OCI-LY3 (cell line): ENCODE data around the gene LRRC41.

Source experiments
- CTCF ChIP-seq: fragments of 200-600, 300-600 bp; sonication (generic); IDR thresholded peaks from 2 replicates; pipeline ENCODE4 v1.5.1; 2014; ENCODE audit warnings: antibody characterized with exemption, low read length, low read depth
- EZH2phosphoT487 ChIP-seq: fragments of 200-600 bp; shearing (Covaris generic); IDR thresholded peaks from 2 replicates; pipeline ENCODE4 v1.6.1; 2018; ENCODE audit warnings: antibody characterized with exemption, mixed run types, low read depth

GRCh38 chr1:46284058-46284457, 19.4 kb downstream of the LRRC41 start:
- TF ChIP-seq CTCF (no peak), EZH2phosphoT487 (no peak)
